Loucy (cell line): Measurements from ENCODE around the gene ARHGAP26.

ENCODE experiments used
- EZH2phosphoT487 ChIP-seq: fragments of 200-600 bp; IDR thresholded peaks from 2 replicates; pipeline ENCODE4 v1.6.1; 2018; ENCODE audit warnings: antibody characterized with exemption, mild to moderate bottlenecking, moderate library complexity, borderline replicate concordance
- TF ChIP-seq, protein P1 (sequence below): fragments of 200-600 bp; sonication (generic); conservative IDR thresholded peaks from 2 replicates; pipeline ENCODE4 v1.5.1; 2014; ENCODE audit warnings: mild to moderate bottlenecking, antibody characterized with exemption, low read length

DNA sequence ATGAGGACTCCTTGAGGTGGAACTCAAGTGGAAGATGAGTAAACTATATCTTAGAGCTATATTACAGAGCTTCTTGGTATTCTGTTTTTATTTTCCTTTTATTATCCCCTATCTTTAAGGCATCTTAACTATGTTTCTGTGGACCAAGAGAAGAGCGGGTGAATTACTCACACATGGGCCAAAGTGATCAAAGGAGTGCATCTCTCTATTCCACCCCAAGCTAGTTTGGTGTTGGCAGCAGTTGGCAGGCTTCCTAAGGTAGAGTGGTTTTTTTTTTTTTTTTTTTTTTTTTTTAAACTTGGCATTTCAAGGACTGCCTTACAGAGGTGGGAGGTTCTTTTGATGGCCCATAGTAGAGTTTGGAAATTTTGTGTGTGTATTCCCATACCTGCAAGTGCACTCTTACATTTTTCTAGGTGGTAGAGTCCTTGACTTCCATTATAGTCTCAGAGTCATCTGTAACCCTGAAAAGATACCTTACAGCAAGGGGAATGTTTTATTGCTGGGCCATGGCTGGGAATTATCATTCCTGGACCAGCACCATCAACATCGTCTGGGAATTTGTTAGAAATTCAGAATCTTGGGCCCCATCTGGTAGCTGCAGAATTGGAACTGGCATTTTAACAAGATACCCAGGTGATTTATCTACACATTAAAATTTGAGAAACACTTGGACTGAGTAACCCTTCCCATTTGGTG lies 51.0 kb downstream of the ARHGAP26 start:
- TF ChIP-seq, protein P1, sequence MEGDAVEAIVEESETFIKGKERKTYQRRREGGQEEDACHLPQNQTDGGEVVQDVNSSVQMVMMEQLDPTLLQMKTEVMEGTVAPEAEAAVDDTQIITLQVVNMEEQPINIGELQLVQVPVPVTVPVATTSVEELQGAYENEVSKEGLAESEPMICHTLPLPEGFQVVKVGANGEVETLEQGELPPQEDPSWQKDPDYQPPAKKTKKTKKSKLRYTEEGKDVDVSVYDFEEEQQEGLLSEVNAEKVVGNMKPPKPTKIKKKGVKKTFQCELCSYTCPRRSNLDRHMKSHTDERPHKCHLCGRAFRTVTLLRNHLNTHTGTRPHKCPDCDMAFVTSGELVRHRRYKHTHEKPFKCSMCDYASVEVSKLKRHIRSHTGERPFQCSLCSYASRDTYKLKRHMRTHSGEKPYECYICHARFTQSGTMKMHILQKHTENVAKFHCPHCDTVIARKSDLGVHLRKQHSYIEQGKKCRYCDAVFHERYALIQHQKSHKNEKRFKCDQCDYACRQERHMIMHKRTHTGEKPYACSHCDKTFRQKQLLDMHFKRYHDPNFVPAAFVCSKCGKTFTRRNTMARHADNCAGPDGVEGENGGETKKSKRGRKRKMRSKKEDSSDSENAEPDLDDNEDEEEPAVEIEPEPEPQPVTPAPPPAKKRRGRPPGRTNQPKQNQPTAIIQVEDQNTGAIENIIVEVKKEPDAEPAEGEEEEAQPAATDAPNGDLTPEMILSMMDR, result no peak
- no peak for TF ChIP-seq EZH2phosphoT487
